Stimulated activated naive CD4-positive, alpha-beta T cell (primary cell): ENCODE data around the gene IL36G.
"Not testable (repeated sequence)": the region's sequence is repeated elsewhere in the genome, so short reads cannot be mapped to it uniquely, and the experiment has no call there.

Experiments used
- DNase-seq, 6 experiments: peaks; one replicate each; lab custom pipeline; 2025; lab: John Stamatoyannopoulos, UW

IL36G gene

GRCh38 chr2:112977559-112978056 is at the start of gene IL36G:
Gene IL36G (plus strand): TSS chr2:112978006. CDS start chr2:112978639, 633 bp downstream.
- no peak for DNase-seq

- no peak for DNase-seq
Measured at GRCh38 chr2:112933261-112933660, 44.5 kb upstream of the IL36G start.

DNA sequence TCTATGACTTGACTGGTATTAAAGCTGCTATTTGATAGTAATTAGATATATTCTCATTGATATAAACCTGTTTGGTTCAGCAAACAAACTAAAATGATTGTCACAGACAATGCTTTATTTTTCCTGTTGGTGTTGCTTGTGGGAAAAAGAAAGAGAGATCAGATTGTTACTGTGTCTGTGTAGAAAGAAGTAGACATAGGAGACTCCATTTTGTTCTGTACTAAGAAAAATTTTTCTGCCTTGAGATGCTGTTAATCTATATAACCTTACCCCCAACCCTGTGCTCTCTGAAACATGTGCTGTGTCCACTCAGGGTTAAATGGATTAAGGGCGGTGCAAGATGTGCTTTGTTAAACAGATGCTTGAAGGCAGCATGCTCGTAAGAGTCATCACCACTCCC is 43.7 kb upstream of the IL36G start:
- not testable (repeated sequence) for DNase-seq

GRCh38 chr2:112936927-112937232 is 40.9 kb upstream of the IL36G start:
- DNase-seq, result no peak

DNA sequence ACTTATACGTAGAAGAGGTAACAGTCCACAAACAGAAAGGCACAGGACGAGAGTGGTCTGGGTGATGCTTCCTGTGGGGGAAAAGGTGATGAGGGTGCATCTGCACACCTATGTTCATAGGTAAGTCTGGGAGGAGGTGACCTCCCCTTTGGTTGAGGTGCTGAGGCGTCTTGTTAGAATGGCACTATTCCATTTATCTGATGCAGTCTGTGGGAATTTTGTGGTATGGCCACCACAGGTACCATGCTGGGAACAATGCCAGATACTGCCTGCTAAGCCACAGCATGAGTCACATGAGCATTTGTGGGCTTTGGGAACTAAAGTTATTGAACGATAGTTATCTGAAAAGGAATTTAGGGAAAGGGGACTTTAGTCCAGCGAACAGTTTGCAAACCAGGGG is 38.9 kb upstream of the IL36G start:
- no peak for DNase-seq

DNA sequence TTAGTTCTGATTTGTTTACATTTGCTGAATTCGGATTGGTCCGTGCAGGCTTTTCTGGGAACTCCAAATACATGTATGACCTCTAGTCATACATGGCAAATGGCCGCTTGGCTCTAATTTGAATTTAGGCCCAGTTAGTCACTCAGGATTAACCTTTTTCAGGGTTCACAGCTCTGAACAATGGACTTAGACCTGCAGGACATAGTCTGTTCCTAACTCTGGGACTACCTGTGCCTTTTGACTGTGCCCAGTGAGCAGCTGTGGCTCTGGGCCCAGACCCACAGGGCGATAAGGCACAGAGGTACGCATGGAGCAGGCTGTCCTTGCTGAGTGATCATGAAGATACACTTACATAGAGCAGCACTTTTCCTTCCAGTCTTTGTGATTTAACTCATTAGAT is 38.4 kb upstream of the IL36G start:
- DNase-seq, result no peak

- DNase-seq, result no peak
Measured at GRCh38 chr2:112940859-112941625, 36.8 kb upstream of the IL36G start.

DNA sequence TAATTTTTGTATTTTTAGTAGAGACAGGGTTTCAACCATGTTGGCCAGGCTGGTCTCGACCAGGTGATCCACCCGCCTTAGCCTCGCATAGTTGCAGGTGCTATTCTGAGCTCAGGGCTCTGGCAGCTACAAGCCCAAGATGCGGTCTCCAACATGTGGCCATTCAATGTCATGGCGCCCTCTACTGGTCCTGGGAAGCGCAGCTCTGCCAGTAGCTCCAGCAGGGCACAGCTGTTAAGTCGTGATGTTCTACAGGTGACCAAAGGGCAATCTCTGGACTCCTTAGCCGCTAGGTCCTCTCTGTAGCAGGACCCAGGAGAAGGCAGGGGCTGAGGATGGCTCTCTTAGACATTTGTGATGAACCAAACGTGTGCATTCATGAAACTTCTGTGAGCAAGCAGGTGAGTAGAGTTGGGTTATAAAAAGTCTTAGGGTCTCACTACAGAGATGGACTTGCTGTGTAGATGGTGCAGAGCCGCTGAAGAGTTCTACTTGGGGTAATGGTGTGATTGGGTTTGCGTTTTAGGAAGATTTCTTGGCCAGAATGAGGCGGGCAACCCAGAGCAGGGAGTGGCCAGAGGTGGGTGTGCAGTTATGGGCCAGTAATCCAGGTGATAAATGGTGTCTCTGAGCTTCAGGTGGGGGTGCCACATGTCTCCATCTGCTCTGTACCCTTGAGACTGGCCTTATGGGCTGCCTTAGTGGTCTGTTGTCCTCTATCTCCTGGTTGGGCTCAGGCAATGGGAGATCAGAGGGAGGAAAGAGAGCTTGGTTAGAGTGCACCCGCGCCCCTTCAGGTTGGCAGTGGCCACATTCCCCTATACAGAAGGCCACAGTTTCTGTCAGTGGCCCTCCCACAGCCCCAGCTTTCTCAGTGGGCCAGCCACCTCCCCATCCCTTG is 35.8 kb upstream of the IL36G start:
- DNase-seq, result peak in 4 of 6 experiments; percentile 3 to 21 (median 10)

- DNase-seq, result no peak
Measured at GRCh38 chr2:112942654-112943002, 35.2 kb upstream of the IL36G start.

DNA sequence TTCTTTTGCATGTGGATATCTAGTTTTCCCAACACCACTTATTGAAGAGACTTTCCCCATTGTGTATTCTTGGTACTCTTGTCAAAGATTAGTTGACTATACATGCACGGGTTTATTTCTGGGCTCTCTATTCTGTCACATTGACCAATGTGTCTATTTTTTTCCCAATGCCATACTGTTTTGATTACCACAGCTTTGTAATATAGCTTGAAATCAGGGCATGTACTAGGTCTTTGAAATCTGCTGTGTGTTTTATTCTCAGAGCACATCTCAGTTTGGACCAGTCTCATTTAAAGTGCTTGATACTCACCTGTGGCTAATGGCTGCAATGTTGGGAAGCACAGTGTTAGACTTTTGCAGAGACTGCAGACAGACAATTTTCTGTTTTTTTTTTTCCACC is 32.8 kb upstream of the IL36G start:
- no peak for DNase-seq

DNA sequence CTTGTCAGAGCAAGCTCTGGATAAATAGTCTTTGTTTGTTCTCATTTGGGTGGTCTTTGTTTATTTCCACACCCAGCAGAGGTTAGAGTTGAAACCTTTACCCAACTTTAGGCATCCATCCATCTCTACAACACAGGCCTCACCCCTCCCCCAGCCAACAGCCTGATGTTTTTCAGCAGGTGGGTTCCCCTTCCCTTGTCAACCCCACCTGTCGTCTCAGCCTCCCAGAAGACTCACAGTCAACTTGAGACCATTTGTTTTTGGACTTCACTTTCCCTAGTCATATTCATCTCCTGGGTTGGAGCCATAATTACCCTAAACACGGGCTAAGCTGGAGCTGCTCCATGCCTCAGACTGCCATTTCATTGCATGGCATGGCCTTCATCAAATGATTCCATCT is 31.7 kb upstream of the IL36G start:
- no peak for DNase-seq

GRCh38 chr2:112947374-112947773 is 30.4 kb upstream of the IL36G start:
- no peak for DNase-seq

DNA sequence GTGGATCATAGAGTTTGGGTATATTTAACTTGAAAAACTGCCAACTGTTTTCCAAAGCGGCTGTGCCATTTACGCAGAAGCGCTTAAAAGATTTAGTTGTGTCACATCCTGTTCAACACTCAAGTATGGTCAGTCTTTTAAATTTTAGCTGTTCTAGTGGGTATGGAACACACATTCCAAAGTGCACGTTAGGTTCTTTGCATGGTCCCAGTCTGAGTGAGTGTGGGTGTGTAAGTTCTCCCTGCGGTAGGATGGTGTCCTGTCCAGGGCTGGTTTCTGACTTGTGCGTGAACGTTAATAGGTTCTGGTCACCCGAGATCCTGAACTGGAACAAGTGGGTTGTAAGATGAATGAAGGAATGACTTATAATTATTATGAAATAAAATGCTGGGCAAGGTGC is 28.4 kb upstream of the IL36G start:
- no peak for DNase-seq

DNA sequence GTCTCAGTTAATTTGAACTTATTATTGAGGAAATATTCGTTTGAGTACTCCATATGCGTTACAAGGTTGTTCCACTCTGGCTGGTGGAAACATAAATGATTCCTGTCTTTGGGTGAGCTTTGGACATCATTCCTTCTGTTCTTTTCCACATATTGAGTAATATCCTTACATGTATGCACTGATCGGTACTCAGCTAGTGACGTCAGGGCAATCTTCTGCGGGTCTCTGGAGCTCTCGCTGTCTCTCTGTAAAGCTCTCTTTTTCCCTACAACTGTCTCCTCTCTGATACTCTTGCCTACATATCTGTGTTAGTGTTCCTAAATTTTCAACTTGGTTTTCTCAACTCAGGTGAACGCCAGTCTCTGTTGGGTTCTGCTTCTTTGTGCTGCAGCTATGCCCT is 23.4 kb upstream of the IL36G start:
- DNase-seq, result no peak

DNA sequence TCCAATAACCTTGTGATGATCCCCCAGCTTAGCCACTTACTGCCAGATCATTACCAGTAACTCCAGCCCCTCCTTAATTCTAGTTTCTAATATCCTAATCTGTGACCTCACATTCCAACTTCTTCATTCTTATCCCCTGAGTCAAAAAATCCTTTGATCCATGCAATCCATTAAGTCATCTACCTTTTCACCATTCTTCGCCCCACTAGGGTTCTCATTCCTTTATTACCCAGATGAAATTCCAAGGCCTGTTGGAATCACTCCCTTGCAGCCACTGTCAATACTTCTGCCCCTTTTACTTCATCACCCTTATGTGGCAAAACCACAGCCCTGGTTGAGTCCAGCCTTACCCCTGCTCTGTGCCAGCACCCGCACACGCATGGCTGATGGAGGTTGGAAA is 20.3 kb upstream of the IL36G start:
- no peak for DNase-seq

GRCh38 chr2:112958428-112959108 is 19.2 kb upstream of the IL36G start:
- DNase-seq, result peak in 5 of 6 experiments; percentile 4 to 52 (median 14)

DNA sequence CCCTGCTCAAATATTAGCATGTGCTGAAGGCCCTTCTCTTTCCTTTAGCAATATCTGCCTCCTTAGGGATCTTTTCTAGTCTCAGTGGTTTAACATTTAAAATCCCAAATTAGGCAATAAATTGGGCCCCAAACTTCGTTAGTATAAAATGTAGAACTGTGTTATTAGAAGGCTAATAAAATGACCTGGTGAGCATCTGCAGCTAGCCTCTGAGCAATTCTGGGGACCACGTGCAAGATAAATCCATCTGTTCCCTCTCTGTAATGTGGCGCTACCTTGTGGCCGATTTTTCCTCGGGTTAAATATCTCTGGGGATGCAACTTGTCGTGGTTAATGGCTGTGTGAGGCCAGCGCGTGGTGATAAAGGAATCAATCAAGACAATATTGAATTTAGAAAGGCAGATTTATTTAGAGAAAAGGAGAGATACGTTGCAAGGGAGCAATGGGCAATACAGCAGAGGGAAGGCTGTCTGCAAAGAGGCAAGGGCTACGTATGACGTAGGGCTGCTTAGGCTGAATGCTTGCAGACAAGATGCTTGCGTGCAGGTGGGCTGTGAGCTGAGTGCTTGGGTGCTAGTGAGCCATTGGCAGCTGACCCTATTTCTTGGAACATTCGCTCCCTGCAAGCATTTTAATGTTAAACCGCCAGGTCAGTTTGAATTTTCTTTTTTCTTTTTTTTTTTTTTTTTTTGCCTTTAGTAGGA is 18.5 kb upstream of the IL36G start:
- no peak for DNase-seq

DNA sequence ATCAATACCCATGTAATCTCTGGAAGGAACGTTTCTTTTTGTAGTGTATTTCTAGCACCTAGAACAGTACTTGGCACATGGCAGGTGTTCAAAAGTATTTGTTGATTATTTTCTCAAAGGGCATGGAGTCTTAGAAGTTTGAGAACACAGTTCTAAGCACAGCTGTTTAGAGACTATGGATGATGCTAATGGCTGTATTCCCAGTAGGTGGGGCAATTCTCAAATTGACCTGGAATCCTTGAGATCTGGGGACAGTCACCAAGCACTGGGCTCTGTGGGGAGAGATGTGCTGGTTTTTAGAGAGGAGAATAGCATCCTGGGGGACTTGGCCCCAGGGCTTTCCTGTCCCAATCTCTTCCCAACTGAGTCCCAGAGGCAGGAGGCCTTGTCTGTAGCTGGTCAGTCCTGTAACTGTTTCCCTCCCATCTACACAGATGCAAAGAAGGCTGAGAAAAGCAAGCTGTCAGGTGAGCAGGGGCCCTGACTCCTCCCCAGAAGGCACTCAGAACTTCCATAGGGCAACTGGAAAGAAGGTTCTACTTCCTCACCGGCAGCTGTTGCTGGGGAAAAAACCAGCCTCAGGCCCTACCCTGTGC is 17.5 kb upstream of the IL36G start:
- DNase-seq, result no peak

GRCh38 chr2:112962308-112963175 is 15.3 kb upstream of the IL36G start:
- no peak for DNase-seq

- DNase-seq, result no peak
Measured at GRCh38 chr2:112967023-112967422, 10.8 kb upstream of the IL36G start.
